ENCODE measurements around the gene RAD18. TPM values are rescaled to one million over a fixed set of nuclear protein-coding genes. Genes with fewer than 3 reads are reported as not detected.

RAD18 gene
- total RNA-seq, 2 experiments from 2014 or later, result 39.9 to 44.8 TPM

GRCh38 chr3:8864402-8865350, 98.6 kb downstream of the RAD18 start:
- no peak overlapping the region for H3K4me2 ChIP-seq (ENCODE audit: low read length)
- no peaks in the 10 kb centered on the region for H3K9me3 ChIP-seq (ENCODE audit: low read length)
- no peaks in the 10 kb centered on the region for H3K9me2 ChIP-seq (ENCODE audit: insufficient read depth, low read length)
- H3K36me3 ChIP-seq (ENCODE audit: insufficient read depth, low read length), result no peaks in the 10 kb centered on the region
- H4K20me1 ChIP-seq (ENCODE audit: insufficient read depth, low read length), result no peaks in the 10 kb centered on the region
- CTCF ChIA-PET (ENCODE audit: unreplicated experiment), result no interaction called here
- no peak for DNase-seq (ENCODE audit: low spot score)
- no peak overlapping the region for H2AFZ ChIP-seq (ENCODE audit: low read length)
- H3K4me1 ChIP-seq (ENCODE audit: insufficient read depth, low read length, poor library complexity, severe bottlenecking), result no peaks in the 10 kb centered on the region
- BruUV-seq (replicated peaks), result no TSS peak
- no peak overlapping the region for H3K4me3 ChIP-seq (ENCODE audit: low read depth, low read length, poor library complexity, severe bottlenecking)
- H3K79me2 ChIP-seq (ENCODE audit: insufficient read depth, low read depth, low read length), result no peaks in the 10 kb centered on the region
- no peak overlapping the region for H3K27ac ChIP-seq (ENCODE audit: low read depth, low read length, poor library complexity, severe bottlenecking)
- POLR2A ChIA-PET, result no interaction called here
- TF ChIP-seq EZH2phosphoT487 (IDR thresholded peaks at IDR 0.05; ENCODE audit: borderline replicate concordance, low read depth, low read length), result no peak
- no peak for TF ChIP-seq CTCF (conservative IDR thresholded peaks at IDR 0.05; ENCODE audit: low read length)
- intact Hi-C loops (cut with micrococcal nuclease; ENCODE audit: unreplicated experiment), result no loop called here

- no TSS peak for BruUV-seq (replicated peaks)
- H3K4me1 ChIP-seq (ENCODE audit: insufficient read depth, low read length, poor library complexity, severe bottlenecking), result no peaks in the 10 kb centered on the region
- CTCF ChIA-PET (ENCODE audit: unreplicated experiment), result no interaction called here
Observed at GRCh38 chr3:8863891-8864290, 99.4 kb downstream of the RAD18 start.

More at GRCh38 chr3:8863891-8864290, 99.4 kb downstream of the RAD18 start:
- H3K9me3 ChIP-seq (ENCODE audit: low read length), result no peaks in the 10 kb centered on the region
- no peaks in the 10 kb centered on the region for H3K9me2 ChIP-seq (ENCODE audit: insufficient read depth, low read length)
- no peak overlapping the region for H3K4me2 ChIP-seq (ENCODE audit: low read length)
- H3K79me2 ChIP-seq (ENCODE audit: insufficient read depth, low read depth, low read length), result no peaks in the 10 kb centered on the region
- DNase-seq (ENCODE audit: low spot score), result no peak
- H3K27ac ChIP-seq (ENCODE audit: low read depth, low read length, poor library complexity, severe bottlenecking), result no peak overlapping the region
- H3K4me3 ChIP-seq (ENCODE audit: low read depth, low read length, poor library complexity, severe bottlenecking), result no peak overlapping the region
- POLR2A ChIA-PET, result interaction anchor here (0.6 kb wide), 1 partner anchor 32 kb away, joined by 3 read pairs; no protein-coding TSS in a partner anchor
- no peaks in the 10 kb centered on the region for H4K20me1 ChIP-seq (ENCODE audit: insufficient read depth, low read length)
- intact Hi-C loops (cut with micrococcal nuclease; ENCODE audit: unreplicated experiment), result no loop called here
- H2AFZ ChIP-seq (ENCODE audit: low read length), result no peak overlapping the region
- TF ChIP-seq EZH2phosphoT487 (IDR thresholded peaks at IDR 0.05; ENCODE audit: borderline replicate concordance, low read depth, low read length) (no peak), CTCF (conservative IDR thresholded peaks at IDR 0.05; ENCODE audit: low read length) (no peak)
- H3K36me3 ChIP-seq (ENCODE audit: insufficient read depth, low read length), result no peaks in the 10 kb centered on the region
